Testis (tissue), 3 donors: ENCODE data around the gene CAVIN3. TPM values are rescaled to one million over a fixed set of nuclear protein-coding genes. Genes with fewer than 3 reads are reported as not detected.
"Not testable (repeated sequence)": the region's sequence is repeated elsewhere in the genome, so short reads cannot be mapped to it uniquely, and the experiment has no call there.

Experiments used
- DNase-seq: peaks from one replicate; pipeline ENCODE4 v3.0.0-alpha.2; 2019
- H3K27ac ChIP-seq, 2 donors: fragments of 200-600 bp; sonication (generic); one replicate each; pipeline ENCODE4 v1.5.1; 2019
- H3K27me3 ChIP-seq: fragments of 200-600 bp; sonication (generic); one replicate; pipeline ENCODE4 v1.5.1; 2019
- H3K36me3 ChIP-seq: fragments of 200-600 bp; sonication (generic); one replicate; pipeline ENCODE4 v1.5.1; 2017; ENCODE audit warnings: low read depth; ENCODE audit errors: missing control alignments
- H3K4me1 ChIP-seq: fragments of 200-600 bp; sonication (generic); one replicate; pipeline ENCODE4 v1.5.1; 2019
- H3K4me3 ChIP-seq, 2 donors: fragments of 200-600 bp; sonication (generic); one replicate each; pipeline ENCODE4 v1.5.1; 2017 to 2019
- H3K9me3 ChIP-seq: fragments of 200-600 bp; sonication (generic); one replicate; pipeline ENCODE4 v1.5.1; 2017
- POLR2A ChIP-seq: fragments of 450-650 bp; IDR thresholded peaks from one replicate; pipeline ENCODE4 v1.6.1; 2017; ENCODE audit warnings: antibody characterized with exemption, mild to moderate bottlenecking, moderate library complexity
- WGBS, 2 donors: methylation state at CpG; one replicate each; pipeline ENCODE4 v1.1.5; 2018; 5-methylcytosine and 5-hydroxymethylcytosine counted together
- intact Hi-C: fragments of 100-400 bp; cut with DNase I; formaldehyde crosslinking; loops from one replicate; pipeline ENCODE4 v1.15.1; 2023; ENCODE audit warnings: low total_unique reads
- polyA plus RNA-seq: library from polyadenylated mRNA; stranded (reverse); fragments of 350-450 nt; fragmentation: Illumina TruSeq; extraction: RNeasy Lipid Tissue Mini Kit (QIAGEN cat#74804); gene quantifications from one replicate; pipeline ENCODE4 v1.2.3, GENCODE V29; 2014; ENCODE audit warnings: low read depth, low replicate concordance; ENCODE audit not compliant: insufficient read depth
- total RNA-seq, 2 donors: library from RNA; depleted of rRNA; stranded (reverse); fragments of >200 nt; gene quantifications; one replicate each; pipeline ENCODE4 v1.2.3, GENCODE V29; 2016
- TF ChIP-seq, protein P1 (sequence below), 3 experiments: fragments of 450-650 bp in 2 of 3; fragments of 200-600 bp in 1 of 3; sonication (generic) in 1 of 3; IDR thresholded peaks; one replicate each; pipeline ENCODE4 v1.5.1; 2016 to 2019; ENCODE audit warnings: antibody characterized with exemption in 3 of 3, mild to moderate bottlenecking in 2 of 3, moderate library complexity in 1 of 3

CAVIN3 gene
- total and polyA plus RNA-seq, 3 donors from 2014 or later, result 103 to 237 (median 177) TPM

DNA sequence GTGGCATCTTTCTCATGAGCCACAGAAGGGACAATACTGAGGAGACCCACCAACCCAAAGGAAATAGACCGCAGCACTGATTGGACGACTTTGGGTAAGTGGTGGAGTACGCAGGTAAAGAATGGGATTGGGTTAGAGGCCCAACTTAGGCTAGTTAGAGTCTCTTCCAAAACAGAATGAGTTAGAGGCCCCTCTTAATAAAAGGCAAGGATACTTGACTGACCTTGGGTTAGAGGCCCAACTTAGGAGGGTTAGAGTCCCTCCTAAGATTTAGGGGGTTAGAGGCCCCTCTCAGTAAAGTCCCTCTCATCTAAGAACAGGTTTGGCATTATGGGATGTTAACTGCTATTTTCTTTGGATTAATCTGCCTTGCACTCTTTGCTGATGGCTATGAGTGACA, 36.1 kb downstream of the CAVIN3 start:
- no peak for TF ChIP-seq POLR2A
- TF ChIP-seq, protein P1, sequence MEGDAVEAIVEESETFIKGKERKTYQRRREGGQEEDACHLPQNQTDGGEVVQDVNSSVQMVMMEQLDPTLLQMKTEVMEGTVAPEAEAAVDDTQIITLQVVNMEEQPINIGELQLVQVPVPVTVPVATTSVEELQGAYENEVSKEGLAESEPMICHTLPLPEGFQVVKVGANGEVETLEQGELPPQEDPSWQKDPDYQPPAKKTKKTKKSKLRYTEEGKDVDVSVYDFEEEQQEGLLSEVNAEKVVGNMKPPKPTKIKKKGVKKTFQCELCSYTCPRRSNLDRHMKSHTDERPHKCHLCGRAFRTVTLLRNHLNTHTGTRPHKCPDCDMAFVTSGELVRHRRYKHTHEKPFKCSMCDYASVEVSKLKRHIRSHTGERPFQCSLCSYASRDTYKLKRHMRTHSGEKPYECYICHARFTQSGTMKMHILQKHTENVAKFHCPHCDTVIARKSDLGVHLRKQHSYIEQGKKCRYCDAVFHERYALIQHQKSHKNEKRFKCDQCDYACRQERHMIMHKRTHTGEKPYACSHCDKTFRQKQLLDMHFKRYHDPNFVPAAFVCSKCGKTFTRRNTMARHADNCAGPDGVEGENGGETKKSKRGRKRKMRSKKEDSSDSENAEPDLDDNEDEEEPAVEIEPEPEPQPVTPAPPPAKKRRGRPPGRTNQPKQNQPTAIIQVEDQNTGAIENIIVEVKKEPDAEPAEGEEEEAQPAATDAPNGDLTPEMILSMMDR (IDR thresholded peaks at IDR 0.05), result no peak
- Histone ChIP-seq H3K27me3 (no peaks in the 10 kb centered on the region), H3K4me1 (no peaks in the 10 kb centered on the region), H3K36me3 (no peaks in the 10 kb centered on the region), H3K27ac (no peak overlapping the region), H3K9me3 (no peaks in the 10 kb centered on the region), H3K4me3 (no peak overlapping the region)
- no peak for DNase-seq
- 97 to 100% methylated on average over 3 of the region's 3 CpGs for WGBS, 2 donors
- intact Hi-C loops, result no loop called here

DNA sequence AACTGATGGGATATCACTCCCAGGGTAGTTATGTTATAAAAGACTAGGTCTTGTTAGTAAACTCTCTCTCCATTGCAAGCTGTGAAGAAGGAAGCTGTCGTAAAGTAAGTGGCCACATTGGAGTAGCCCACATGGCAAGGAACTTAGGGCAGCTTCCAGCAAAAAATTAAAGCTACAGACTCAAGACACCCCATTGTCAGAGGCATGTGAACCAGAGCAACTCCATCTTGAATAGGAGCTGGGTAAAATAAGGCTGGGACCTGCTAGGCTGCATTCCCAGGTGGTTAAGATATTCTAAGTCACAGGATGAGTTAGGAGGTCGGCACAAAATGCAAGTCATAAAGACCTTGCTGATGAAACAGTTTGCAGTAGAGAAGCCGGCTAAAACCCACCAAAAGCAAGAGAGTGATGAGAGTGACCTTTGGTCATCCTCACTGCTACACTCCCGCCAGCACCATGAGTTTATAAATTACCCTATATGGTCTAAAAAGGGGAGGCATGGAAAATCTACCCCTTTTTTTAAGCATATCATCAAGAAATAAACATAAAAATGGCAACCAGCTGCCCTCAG, 36.8 kb downstream of the CAVIN3 start:
- DNase-seq, result no peak
- intact Hi-C loops, result no loop called here
- TF ChIP-seq, protein P1 (IDR thresholded peaks at IDR 0.05), result no peak
- TF ChIP-seq POLR2A, result no peak
- no peak overlapping the region for H3K27ac ChIP-seq
- no peak overlapping the region for H3K4me3 ChIP-seq
- H3K4me1 ChIP-seq, result no peaks in the 10 kb centered on the region
- no peaks in the 10 kb centered on the region for H3K27me3 ChIP-seq
- no peaks in the 10 kb centered on the region for H3K36me3 ChIP-seq
- H3K9me3 ChIP-seq, result no peaks in the 10 kb centered on the region
- 77 to 81% methylated on average over 4 of the region's 4 CpGs for WGBS, 2 donors

DNA sequence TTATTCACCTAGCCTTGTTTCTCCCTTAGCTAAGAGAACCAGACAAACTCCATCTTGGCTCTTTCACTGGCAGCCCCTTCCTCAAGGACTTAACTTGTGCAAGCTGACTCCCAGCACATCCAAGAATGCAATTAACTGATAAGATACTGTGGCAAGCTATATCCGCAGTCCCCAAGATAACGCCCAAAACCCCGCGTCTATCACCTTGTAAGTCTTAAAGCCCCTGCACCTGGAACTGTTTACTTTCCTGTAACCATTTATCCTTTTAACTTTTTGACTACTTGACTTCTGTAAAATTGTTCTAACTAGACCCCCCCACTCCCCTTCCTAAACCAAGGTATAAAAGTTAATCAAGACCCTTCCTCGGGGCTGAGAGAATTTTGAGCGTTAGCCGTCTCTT, 39.5 kb downstream of the CAVIN3 start:
- H3K4me3 ChIP-seq, DNase-seq, H3K9me3 ChIP-seq, H3K36me3 ChIP-seq, intact Hi-C loops, H3K27me3 ChIP-seq, H3K4me1 ChIP-seq, H3K27ac ChIP-seq: not testable (repeated sequence)
- 55% methylated on average over 7 of the region's 7 CpGs for WGBS, 2 donors

DNA sequence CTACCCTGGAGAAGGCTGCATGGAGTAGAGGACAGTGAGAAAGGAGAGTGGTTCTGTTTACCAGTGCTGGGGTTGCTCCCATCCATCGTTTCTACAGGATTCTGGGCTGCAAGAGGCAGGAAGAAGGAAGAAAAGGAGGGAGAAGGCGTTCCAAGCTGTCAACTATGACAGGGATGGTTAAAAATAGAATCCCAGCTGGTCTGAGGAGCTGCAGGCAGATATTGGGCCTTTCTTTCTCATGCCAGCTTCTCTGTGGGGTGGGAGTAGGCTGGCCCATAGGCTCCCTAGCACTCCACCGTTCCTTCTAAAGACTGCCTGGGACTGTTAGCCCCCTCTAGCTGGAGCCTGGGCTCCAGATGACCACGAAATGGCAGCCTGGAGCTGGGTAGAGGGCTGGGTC, 47.1 kb downstream of the CAVIN3 start:
- DNase-seq, result no peak
- no peak for TF ChIP-seq POLR2A
- TF ChIP-seq, protein P1 (IDR thresholded peaks at IDR 0.05), result no peak
- intact Hi-C loops, result no loop called here

DNA sequence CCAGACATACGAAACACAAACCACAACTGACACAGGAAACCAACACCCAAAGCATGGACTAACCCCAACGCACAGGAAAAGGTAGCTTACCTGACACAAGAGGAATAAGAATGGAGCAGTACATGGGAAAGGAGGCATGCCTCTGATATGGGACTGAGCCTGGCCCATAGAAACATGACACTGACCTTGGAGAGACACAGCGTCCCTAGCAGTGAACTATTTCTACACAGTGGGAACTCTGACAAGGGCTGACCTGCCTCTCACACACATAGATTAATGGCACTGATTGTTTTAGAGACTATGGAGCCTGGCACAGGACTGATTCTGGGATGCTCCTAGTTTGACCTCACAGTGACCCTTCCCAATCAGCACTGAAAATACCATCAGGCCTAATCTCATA, 48.7 kb downstream of the CAVIN3 start:
- WGBS, 2 donors, result 42 to 62% methylated on average over 2 to 3 of the region's 3 CpGs
- DNase-seq, result no peak
- TF ChIP-seq POLR2A, result no peak
- TF ChIP-seq, protein P1 (IDR thresholded peaks at IDR 0.05), result no peak
- Histone ChIP-seq H3K4me3 (no peak overlapping the region), H3K36me3 (no peaks in the 10 kb centered on the region), H3K9me3 (no peaks in the 10 kb centered on the region), H3K27me3 (no peaks in the 10 kb centered on the region), H3K27ac (no peak overlapping the region), H3K4me1 (peaks cover 3% of the 10 kb centered on the region)
- intact Hi-C loops, result no loop called here

More for the DNA sequence above, 47.1 kb downstream of the CAVIN3 start:
- Histone ChIP-seq H3K4me3 (no peak overlapping the region), H3K27ac (no peak overlapping the region), H3K36me3 (no peaks in the 10 kb centered on the region), H3K4me1 (peaks cover 3% of the 10 kb centered on the region), H3K9me3 (no peaks in the 10 kb centered on the region), H3K27me3 (no peaks in the 10 kb centered on the region)
- 50 to 66% methylated on average over 4 of the region's 4 CpGs for WGBS, 2 donors
